Spleen (tissue), 11 donors: ENCODE measurements around the gene PCID2. TPM values are rescaled to one million over a fixed set of nuclear protein-coding genes. Genes with fewer than 3 reads are reported as not detected.

ENCODE experiments used
- DNase-seq: peaks from one replicate; pipeline ENCODE4 v3.0.0-alpha.2; 2020
- H3K27ac ChIP-seq, 8 donors: fragments of 200-600 bp; sonication (generic) in 7 of 8; 1 replicate in 4 of 8; 2 replicates in 4 of 8; pipeline versions ENCODE4 v1.5.0 to v1.8.0; 2016 to 2021; ENCODE audit warnings: inconsistent platforms in 4 of 8, mild to moderate bottlenecking in 4 of 8, moderate library complexity in 1 of 8
- H3K27me3 ChIP-seq, 7 donors: fragments of 200-600 bp; sonication (generic) in 6 of 7; replicated peaks in 1 of 7; 1 replicate in 4 of 7; 2 replicates in 3 of 7; pipeline versions ENCODE4 v1.5.0 to v1.8.0; 2016 to 2021; ENCODE audit warnings: inconsistent platforms in 3 of 7, mild to moderate bottlenecking in 1 of 7
- H3K36me3 ChIP-seq, 6 donors: fragments of 200-600 bp; sonication (generic) in 5 of 6; 1 replicate in 4 of 6; 2 replicates in 2 of 6; pipeline versions ENCODE4 v1.5.0 to v1.8.0; 2016 to 2021; ENCODE audit warnings: inconsistent platforms in 2 of 6
- H3K4me1 ChIP-seq, 6 donors: fragments of 200-600 bp; sonication (generic) in 5 of 6; 1 replicate in 3 of 6; 2 replicates in 3 of 6; pipeline versions ENCODE4 v1.5.0 to v1.8.0; 2016 to 2021; ENCODE audit warnings: inconsistent platforms in 3 of 6
- H3K4me3 ChIP-seq, 8 donors: fragments of 200-600 bp; sonication (generic) in 7 of 8; 1 replicate in 4 of 8; 2 replicates in 4 of 8; pipeline versions ENCODE4 v1.5.0 to v1.8.0; 2016 to 2021; ENCODE audit warnings: inconsistent platforms in 4 of 8, mild to moderate bottlenecking in 4 of 8, moderate library complexity in 2 of 8
- H3K9me3 ChIP-seq, 8 donors: fragments of 200-600 bp; sonication (generic) in 7 of 8; 1 replicate in 4 of 8; 2 replicates in 4 of 8; pipeline versions ENCODE4 v1.5.0 to v1.8.0; 2016 to 2021; ENCODE audit warnings: inconsistent platforms in 4 of 8
- POLR2A ChIP-seq, 3 donors: fragments of 450-650 bp; IDR thresholded peaks; one replicate each; pipeline ENCODE4 v1.5.1; 2017; ENCODE audit warnings: antibody characterized with exemption in 3 of 3, mild to moderate bottlenecking in 1 of 3
- POLR2AphosphoS5 ChIP-seq, 3 donors: sonication (generic); formaldehyde crosslinking; IDR thresholded peaks; one replicate each; pipeline ENCODE4 v1.5.1; 2017; ENCODE audit warnings: antibody characterized with exemption in 3 of 3
- WGBS, 5 donors: extraction: QIAGEN DNeasy Blood & Tissue Kit in 3 of 5; methylation state at CpG; one replicate each; pipeline versions ENCODE4 v1.1.5 to v1.1.7; 2013 to 2018; 5-methylcytosine and 5-hydroxymethylcytosine counted together
- intact Hi-C: fragments of 100-400 bp; cut with DNase I; formaldehyde crosslinking; loops from one replicate; pipeline ENCODE4 v1.15.0; 2023; ENCODE audit warnings: low total_unique reads
- polyA plus RNA-seq, 3 donors: library from polyadenylated mRNA; stranded (reverse); fragments of 200-250 nt; gene quantifications; one replicate each; pipeline ENCODE4 v1.2.1, GENCODE V29; 2013
- total RNA-seq, 7 donors: library from RNA; depleted of rRNA in 3 of 7; stranded (reverse); fragments of >200 nt in 3 of 7; fragmentation: NEBNext Ultra II Directional in 4 of 7; extraction: Animal tissue kit (Norgen Biotek cat#: 25700) in 4 of 7; gene quantifications; one replicate each; pipeline versions ENCODE4 v1.1.0 to v1.2.1, GENCODE V29; 2016 to 2021
- TF ChIP-seq, protein P1 (sequence below), 11 experiments: fragments of 200-600 bp in 7 of 11; fragments of 450-650 bp in 4 of 11; sonication (generic) in 4 of 11; IDR thresholded peaks in 8 of 11; conservative IDR thresholded peaks in 3 of 11; 1 replicate in 7 of 11; 2 replicates in 4 of 11; pipeline versions ENCODE4 v1.4.0 to v1.8.0; 2016 to 2021; ENCODE audit warnings: antibody characterized with exemption in 11 of 11, inconsistent platforms in 4 of 11, mild to moderate bottlenecking in 1 of 11
- donor health status: healthy with polysubstance abuse.
- donor health status: DM: no; HTN: no; CAD: no; lungs with moderate emphysema.
- donor health status: DM: no; HTN: no; CAD: no.
- donor health status: Bipolar disorder and iron deficiency.
- donor health status: healthy.
- donor health status: DM: no; HTN: no; CAD: no.
- donor health status: DM: yes; HTN: yes; CAD: no.

The PCID2 gene
- total and polyA plus RNA-seq, 10 donors: 34.3 to 71.0 (median 45.1) TPM

DNA sequence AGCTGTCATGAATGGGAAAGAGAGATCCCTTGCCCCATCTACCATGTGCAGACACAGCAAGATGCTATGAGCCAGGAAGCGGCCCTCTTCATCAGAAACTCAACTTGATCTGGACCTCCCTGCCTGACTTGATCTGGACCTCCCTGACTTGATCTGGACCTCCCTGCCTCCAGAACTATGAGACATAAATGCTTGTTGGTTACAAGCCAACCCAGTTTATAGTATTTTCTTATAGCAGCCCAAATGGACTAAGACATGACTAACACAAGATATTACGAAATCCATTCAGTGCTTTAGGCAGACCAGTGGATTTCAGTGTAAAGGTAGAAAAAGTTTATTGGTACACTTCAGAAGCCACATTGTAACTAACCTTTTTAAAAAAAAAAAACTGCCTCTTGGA is 15.6 kb downstream of the PCID2 start:
- intact Hi-C loops: no loop called here
- Histone ChIP-seq H3K27ac (no peak overlapping the region), H3K4me3 (no peak overlapping the region), H3K9me3 (no peaks in the 10 kb centered on the region), H3K27me3 (no peaks in the 10 kb centered on the region), H3K4me1 (no peaks in the 10 kb centered on the region), H3K36me3 (peaks cover 0 to 100% (median 72%) of the 10 kb centered on the region in 6 donors)
- WGBS, 5 donors: 94 to 99% (median 98%) methylated on average over 2 of the region's 2 CpGs
- no peak for DNase-seq
- TF ChIP-seq POLR2A (IDR thresholded peaks at IDR 0.05): no peak
- TF ChIP-seq, protein P1, sequence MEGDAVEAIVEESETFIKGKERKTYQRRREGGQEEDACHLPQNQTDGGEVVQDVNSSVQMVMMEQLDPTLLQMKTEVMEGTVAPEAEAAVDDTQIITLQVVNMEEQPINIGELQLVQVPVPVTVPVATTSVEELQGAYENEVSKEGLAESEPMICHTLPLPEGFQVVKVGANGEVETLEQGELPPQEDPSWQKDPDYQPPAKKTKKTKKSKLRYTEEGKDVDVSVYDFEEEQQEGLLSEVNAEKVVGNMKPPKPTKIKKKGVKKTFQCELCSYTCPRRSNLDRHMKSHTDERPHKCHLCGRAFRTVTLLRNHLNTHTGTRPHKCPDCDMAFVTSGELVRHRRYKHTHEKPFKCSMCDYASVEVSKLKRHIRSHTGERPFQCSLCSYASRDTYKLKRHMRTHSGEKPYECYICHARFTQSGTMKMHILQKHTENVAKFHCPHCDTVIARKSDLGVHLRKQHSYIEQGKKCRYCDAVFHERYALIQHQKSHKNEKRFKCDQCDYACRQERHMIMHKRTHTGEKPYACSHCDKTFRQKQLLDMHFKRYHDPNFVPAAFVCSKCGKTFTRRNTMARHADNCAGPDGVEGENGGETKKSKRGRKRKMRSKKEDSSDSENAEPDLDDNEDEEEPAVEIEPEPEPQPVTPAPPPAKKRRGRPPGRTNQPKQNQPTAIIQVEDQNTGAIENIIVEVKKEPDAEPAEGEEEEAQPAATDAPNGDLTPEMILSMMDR (IDR thresholded peaks at IDR 0.05 in 8 of 11, conservative IDR thresholded peaks at IDR 0.05 in 3 of 11): no peak
- TF ChIP-seq POLR2AphosphoS5 (IDR thresholded peaks at IDR 0.05): no peak

DNA sequence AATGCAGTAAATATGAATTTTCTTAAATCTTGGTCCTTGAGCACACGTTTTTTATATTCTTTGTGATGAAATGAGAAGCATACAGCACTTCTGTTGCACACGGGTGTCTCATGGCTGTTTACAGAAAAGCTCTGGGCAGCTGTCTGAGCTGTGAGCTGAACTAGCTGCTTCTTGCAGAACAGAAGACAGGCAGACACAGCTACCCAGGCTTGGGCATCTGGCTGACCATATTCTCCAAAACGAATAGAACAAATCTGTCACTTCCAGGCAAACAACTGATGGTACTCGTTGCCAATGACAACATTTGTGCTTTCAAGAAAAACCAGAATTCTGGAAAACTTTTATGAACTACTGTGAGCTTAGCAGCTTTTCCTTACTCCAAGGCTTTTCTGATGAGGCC is 16.2 kb downstream of the PCID2 start:
- peaks cover 0 to 100% (median 71%) of the 10 kb centered on the region in 6 donors for H3K36me3 ChIP-seq
- 82 to 90% (median 87%) methylated on average over 4 of the region's 4 CpGs for WGBS, 5 donors
- H3K27me3 ChIP-seq: no peaks in the 10 kb centered on the region
- H3K27ac ChIP-seq: no peak overlapping the region
- no peak overlapping the region for H3K4me3 ChIP-seq
- no peak for DNase-seq
- peaks cover 0 to 5% (median 1%) of the 10 kb centered on the region in 6 donors for H3K4me1 ChIP-seq
- TF ChIP-seq POLR2AphosphoS5 (IDR thresholded peaks at IDR 0.05): no peak
- TF ChIP-seq POLR2A (IDR thresholded peaks at IDR 0.05): no peak
- TF ChIP-seq, protein P1 (IDR thresholded peaks at IDR 0.05 in 8 of 11, conservative IDR thresholded peaks at IDR 0.05 in 3 of 11): no peak
- H3K9me3 ChIP-seq: no peaks in the 10 kb centered on the region
- intact Hi-C loops: no loop called here

DNA sequence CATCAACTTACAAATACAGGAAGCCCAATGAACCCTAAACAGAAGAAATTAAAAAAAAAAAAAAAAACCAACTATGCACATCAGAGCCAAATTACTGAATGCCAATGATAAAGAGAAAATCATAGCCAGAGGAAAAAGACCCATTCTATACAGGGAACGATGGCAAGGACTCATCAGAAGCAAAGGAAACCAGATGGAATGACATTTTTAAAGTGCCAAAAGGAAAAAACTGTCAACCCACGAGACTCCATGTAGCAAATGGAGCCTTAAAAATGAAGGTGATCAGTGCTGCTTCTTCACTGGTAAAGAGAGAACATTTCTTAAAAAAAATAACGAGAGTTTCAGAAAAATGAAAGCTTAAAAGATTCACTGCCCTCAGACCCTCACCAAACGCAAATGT is 18.3 kb downstream of the PCID2 start:
- no peak for TF ChIP-seq POLR2A (IDR thresholded peaks at IDR 0.05)
- TF ChIP-seq POLR2AphosphoS5 (IDR thresholded peaks at IDR 0.05): no peak
- TF ChIP-seq, protein P1 (IDR thresholded peaks at IDR 0.05 in 8 of 11, conservative IDR thresholded peaks at IDR 0.05 in 3 of 11): no peak
- Histone ChIP-seq H3K27me3 (no peaks in the 10 kb centered on the region), H3K36me3 (peaks cover 0 to 100% (median 54%) of the 10 kb centered on the region in 6 donors), H3K4me1 (peaks cover 0 to 26% (median 11%) of the 10 kb centered on the region in 6 donors), H3K4me3 (no peak overlapping the region), H3K27ac (peak overlapping the region in 1 of 8 donors; percentile 3), H3K9me3 (no peaks in the 10 kb centered on the region)
- 67 to 77% (median 69%) methylated on average over 4 of the region's 4 CpGs for WGBS, 5 donors
- DNase-seq: no peak
- intact Hi-C loops: no loop called here

DNA sequence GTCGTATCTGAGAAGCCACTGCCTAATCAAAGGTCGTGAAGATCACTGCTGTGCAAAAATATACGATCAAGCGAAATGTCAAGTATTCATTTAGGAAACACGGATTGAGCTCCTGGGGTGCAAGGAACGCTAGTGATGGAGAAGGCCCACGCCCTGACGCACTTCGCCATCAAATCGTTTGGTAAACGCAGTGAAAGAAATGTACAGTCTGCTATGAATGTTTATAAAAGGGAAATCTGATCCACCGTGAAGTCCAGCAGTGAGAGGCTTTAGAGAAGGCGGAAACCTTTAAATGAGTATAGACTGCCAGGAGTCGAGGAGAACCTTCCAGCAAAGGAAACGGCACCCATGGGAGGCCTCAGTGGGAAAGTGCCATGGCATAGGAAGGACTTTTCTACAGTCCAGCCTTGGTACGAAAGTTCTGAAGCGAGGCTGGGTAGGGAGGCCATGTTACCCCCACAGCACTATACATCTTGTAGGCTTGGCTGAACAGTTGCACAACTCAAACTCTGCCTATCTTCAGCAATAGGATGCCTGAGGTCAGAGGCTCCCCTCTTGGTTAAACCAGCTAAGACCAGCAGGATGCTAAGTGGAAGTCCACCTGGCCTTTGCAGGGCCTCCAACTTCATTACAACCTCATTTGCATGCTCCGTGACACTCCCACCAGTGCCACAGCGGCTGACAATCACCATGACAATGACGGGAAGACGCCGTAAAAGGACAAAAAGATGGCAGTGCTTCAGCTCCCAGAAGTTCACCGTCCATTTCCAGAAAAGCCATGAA is 20.4 kb downstream of the PCID2 start:
- intact Hi-C loops: no loop called here
- no peak for TF ChIP-seq POLR2A (IDR thresholded peaks at IDR 0.05)
- TF ChIP-seq, protein P1 (IDR thresholded peaks at IDR 0.05 in 8 of 11, conservative IDR thresholded peaks at IDR 0.05 in 3 of 11): no peak
- no peak for TF ChIP-seq POLR2AphosphoS5 (IDR thresholded peaks at IDR 0.05)
- no peak for DNase-seq
- 93 to 97% (median 97%) methylated on average over 23 of the region's 23 CpGs for WGBS, 5 donors
- Histone ChIP-seq H3K27me3 (no peaks in the 10 kb centered on the region), H3K27ac (peak overlapping the region in 1 of 8 donors; percentile 48), H3K4me1 (peaks cover 0 to 42% (median 18%) of the 10 kb centered on the region in 6 donors), H3K9me3 (no peaks in the 10 kb centered on the region), H3K4me3 (no peak overlapping the region), H3K36me3 (peaks cover 0 to 100% (median 53%) of the 10 kb centered on the region in 6 donors)
